H1 (cell line): Measurements from ENCODE around the gene SLC23A2. TPM values are rescaled to one million over a fixed set of nuclear protein-coding genes. Genes with fewer than 3 reads are reported as not detected.

Experiments
- CTCF ChIA-PET: fragments of 300-600 bp; sonication (Branson Sonifier 250); formaldehyde crosslinking; loops from one replicate; lab custom pipeline; 2021; ENCODE audit not compliant: partially characterized antibody; lab: Charles Lee
- POLR2A ChIA-PET: fragments of 300-600 bp; sonication (Branson Sonifier 250); formaldehyde crosslinking; loops from one replicate; lab custom pipeline; 2021; ENCODE audit warnings: inconsistent platforms; ENCODE audit not compliant: partially characterized antibody; lab: Charles Lee
- DNase-seq, 2 experiments: peaks; one replicate each; pipeline versions ENCODE4 v3.0.0 to v3.0.0-alpha.2; 2010 to 2022; ENCODE audit warnings: low spot score in 2 of 2, low read depth in 1 of 2, mixed read lengths in 1 of 2
- FAIRE-seq: peaks from 2 replicates; lab custom pipeline; 2011; peaks lifted over from hg19 to GRCh38; lab: Jason Lieb, UNC
- H2AFZ ChIP-seq: 2 replicates; pipeline ENCODE4 v1.8.1; 2012; ENCODE audit warnings: low read length, inconsistent platforms
- H2AK5ac ChIP-seq: 2 replicates; pipeline ENCODE4 v1.6.1; 2013; ENCODE audit warnings: low read depth, low read length
- H2BK120ac ChIP-seq: replicated peaks from 2 replicates; pipeline ENCODE3; 2013; ENCODE audit warnings: low read depth, low read length, inconsistent platforms
- H2BK12ac ChIP-seq: 2 replicates; pipeline ENCODE4 v1.6.1; 2013; ENCODE audit warnings: low read depth, low read length
- H2BK15ac ChIP-seq: 2 replicates; pipeline ENCODE4 v1.6.1; 2013; ENCODE audit warnings: low read length
- H2BK20ac ChIP-seq: 2 replicates; pipeline ENCODE4 v1.6.1; 2013; ENCODE audit warnings: low read length
- H2BK5ac ChIP-seq: 2 replicates; pipeline ENCODE4 v1.6.1; 2013; ENCODE audit warnings: low read depth, low read length
- H3K14ac ChIP-seq: 2 replicates; pipeline ENCODE4 v1.6.1; 2013; ENCODE audit warnings: inconsistent platforms; ENCODE audit not compliant: insufficient read length
- H3K18ac ChIP-seq: 2 replicates; pipeline ENCODE4 v1.6.1; 2013; ENCODE audit warnings: low read length; ENCODE audit errors: extremely low read depth
- H3K23ac ChIP-seq: 2 replicates; pipeline ENCODE4 v1.6.1; 2013; ENCODE audit warnings: inconsistent platforms; ENCODE audit not compliant: insufficient read length
- H3K23me2 ChIP-seq: 2 replicates; pipeline ENCODE4 v1.6.1; 2013; ENCODE audit warnings: low read depth, low read length
- H3K27ac ChIP-seq: 2 replicates; pipeline ENCODE4 v1.6.1; 2011; ENCODE audit warnings: low read depth, low read length, inconsistent platforms
- H3K27me3 ChIP-seq, 4 experiments: replicated peaks in 1 of 4; 1 replicate in 1 of 4; 2 replicates in 3 of 4; pipeline versions ENCODE4 v1.6.1 to v1.8.1; 2011 to 2013; ENCODE audit warnings: low read length in 3 of 4, mild to moderate bottlenecking in 3 of 4, inconsistent platforms in 2 of 4, mixed read lengths in 2 of 4, moderate library complexity in 1 of 4; ENCODE audit not compliant: control insufficient read depth in 3 of 4, insufficient read depth in 3 of 4; ENCODE audit errors: extremely low read depth in 1 of 4
- H3K36me3 ChIP-seq, 4 experiments: 2 replicates each; pipeline versions ENCODE4 v1.6.1 to v1.8.1; 2011 to 2013; ENCODE audit warnings: mild to moderate bottlenecking in 4 of 4, low read length in 3 of 4, moderate library complexity in 2 of 4, control low read depth in 1 of 4, inconsistent platforms in 1 of 4; ENCODE audit not compliant: insufficient read depth in 4 of 4, control insufficient read depth in 2 of 4
- H3K4ac ChIP-seq: replicated peaks from 2 replicates; pipeline ENCODE3; 2013; ENCODE audit warnings: low read length, low read depth, mixed read lengths, inconsistent platforms; ENCODE audit not compliant: insufficient read length
- H3K4me1 ChIP-seq, 4 experiments: replicated peaks in 1 of 4; 1 replicate in 1 of 4; 2 replicates in 3 of 4; pipeline versions ENCODE4 v1.6.1 to v1.8.1; 2011 to 2013; ENCODE audit warnings: low read length in 3 of 4, inconsistent platforms in 2 of 4, mixed read lengths in 1 of 4; ENCODE audit not compliant: insufficient read depth in 4 of 4, control insufficient read depth in 3 of 4
- H3K4me2 ChIP-seq, 2 experiments: 2 replicates each; pipeline versions ENCODE4 v1.6.1 to v1.8.1; 2011 to 2013; ENCODE audit warnings: low read depth in 2 of 2, low read length in 2 of 2, control low read depth in 1 of 2, inconsistent platforms in 1 of 2, mild to moderate bottlenecking in 1 of 2; ENCODE audit not compliant: insufficient read depth in 1 of 2
- H3K4me3 ChIP-seq, 4 experiments: fragments of 200-600, 300-600 bp in 1 of 4; sonication (generic), shearing (Covaris generic), sonication (Bioruptor Twin) in 1 of 4; 2 replicates each; pipeline versions ENCODE4 v1.5.1 to v1.8.1; 2011 to 2016; ENCODE audit warnings: low read length in 4 of 4, low read depth in 3 of 4, control low read depth in 2 of 4, inconsistent platforms in 2 of 4, mild to moderate bottlenecking in 2 of 4, mixed read lengths in 1 of 4, moderate library complexity in 1 of 4; ENCODE audit not compliant: insufficient read depth in 2 of 4; ENCODE audit errors: extremely low read depth in 1 of 4
- H3K56ac ChIP-seq: replicated peaks from 2 replicates; pipeline ENCODE3; 2013; ENCODE audit warnings: low read depth, mild to moderate bottlenecking, mixed read lengths, low read length, inconsistent platforms; ENCODE audit not compliant: insufficient read length
- H3K79me1 ChIP-seq: 2 replicates; pipeline ENCODE4 v1.6.1; 2013; ENCODE audit warnings: low read depth, low read length, control low read depth
- H3K79me2 ChIP-seq, 2 experiments: 2 replicates each; pipeline versions ENCODE4 v1.6.1 to v1.8.1; 2012 to 2013; ENCODE audit warnings: low read length in 2 of 2, mild to moderate bottlenecking in 2 of 2, inconsistent platforms in 1 of 2; ENCODE audit not compliant: insufficient read depth in 2 of 2, control insufficient read depth in 1 of 2
- H3K9ac ChIP-seq, 4 experiments: replicated peaks in 1 of 4; 1 replicate in 1 of 4; 2 replicates in 3 of 4; pipeline versions ENCODE4 v1.6.1 to v1.8.1; 2011 to 2013; ENCODE audit warnings: low read depth in 3 of 4, low read length in 3 of 4, control low read depth in 2 of 4, mild to moderate bottlenecking in 2 of 4, moderate library complexity in 2 of 4, inconsistent platforms in 1 of 4; ENCODE audit errors: extremely low read depth in 1 of 4
- H3K9me3 ChIP-seq, 2 experiments: 2 replicates each; pipeline versions ENCODE4 v1.6.1 to v1.8.1; 2012 to 2013; ENCODE audit warnings: mild to moderate bottlenecking in 2 of 2, moderate library complexity in 2 of 2, control low read depth in 1 of 2, inconsistent platforms in 1 of 2, low read depth in 1 of 2, low read length in 1 of 2, mixed read lengths in 1 of 2; ENCODE audit not compliant: insufficient read depth in 2 of 2
- H4K20me1 ChIP-seq, 2 experiments: replicated peaks in 1 of 2; 2 replicates each; pipeline versions ENCODE3 to v1.8.1; 2011 to 2013; ENCODE audit warnings: inconsistent platforms in 2 of 2, low read length in 2 of 2, mild to moderate bottlenecking in 1 of 2; ENCODE audit not compliant: insufficient read depth in 2 of 2, control insufficient read depth in 1 of 2
- H4K5ac ChIP-seq: 2 replicates; pipeline ENCODE4 v1.6.1; 2013; ENCODE audit warnings: low read length, low read depth, mixed read lengths, inconsistent platforms; ENCODE audit not compliant: insufficient read length
- H4K8ac ChIP-seq: 2 replicates; pipeline ENCODE4 v1.8.0; 2013; ENCODE audit warnings: mild to moderate bottlenecking, moderate library complexity, low read length, inconsistent platforms; ENCODE audit not compliant: insufficient read depth; ENCODE audit errors: extremely low read depth
- H4K91ac ChIP-seq: replicated peaks from 2 replicates; pipeline ENCODE3; 2013; ENCODE audit warnings: low read length, mixed read lengths, inconsistent platforms; ENCODE audit not compliant: insufficient read length
- ATF3 ChIP-seq: IDR thresholded peaks from 2 replicates; pipeline ENCODE4 v1.6.1; 2011; ENCODE audit warnings: low read depth, mild to moderate bottlenecking, low read length; ENCODE audit not compliant: insufficient read depth
- BACH1 ChIP-seq: IDR thresholded peaks from 2 replicates; pipeline ENCODE4 v1.6.1; 2012; ENCODE audit warnings: low read length, improper control_type of control experiment
- BRCA1 ChIP-seq: IDR thresholded peaks from 2 replicates; pipeline ENCODE4 v1.6.1; 2012; ENCODE audit warnings: low read depth, low read length, improper control_type of control experiment
- CEBPB ChIP-seq: IDR thresholded peaks from 2 replicates; pipeline ENCODE4 v1.6.1; 2012; ENCODE audit warnings: low read depth, low read length
- CHD1 ChIP-seq: IDR thresholded peaks from 2 replicates; pipeline ENCODE4 v1.6.1; 2012; ENCODE audit warnings: low read depth, low read length, improper control_type of control experiment
- HDAC2 ChIP-seq, 2 experiments: fragments of 300-600 bp in 1 of 2; sonication (generic) in 1 of 2; IDR thresholded peaks; 2 replicates each; pipeline ENCODE4 v1.6.1; 2011 to 2012; ENCODE audit warnings: low read depth in 2 of 2, low read length in 2 of 2, mild to moderate bottlenecking in 2 of 2, moderate library complexity in 2 of 2, borderline replicate concordance in 1 of 2, inconsistent platforms in 1 of 2
- KDM4A ChIP-seq: IDR thresholded peaks from one replicate; pipeline ENCODE4 v1.7.1; 2012; ENCODE audit warnings: low read depth, mild to moderate bottlenecking, moderate library complexity, low read length, inconsistent platforms; ENCODE audit not compliant: severe bottlenecking
- KDM5A ChIP-seq: fragments of 200-600 bp; IDR thresholded peaks from 2 replicates; pipeline ENCODE4 v1.7.1; 2012; ENCODE audit warnings: mild to moderate bottlenecking, low read length, inconsistent platforms, mixed read lengths
- POLR2A ChIP-seq, 2 experiments: IDR thresholded peaks; 1 replicate in 1 of 2; 2 replicates in 1 of 2; pipeline ENCODE4 v1.6.1; 2011; ENCODE audit warnings: low read depth in 2 of 2, low read length in 2 of 2, mild to moderate bottlenecking in 2 of 2; ENCODE audit errors: control extremely low read depth in 1 of 2
- RNF2 ChIP-seq: fragments of 200-900, 300-1000 bp; sonication (generic); IDR thresholded peaks from 2 replicates; pipeline ENCODE4 v1.7.1; 2016; ENCODE audit warnings: borderline replicate concordance, low read depth, mild to moderate bottlenecking, antibody characterized with exemption, low read length; ENCODE audit not compliant: poor library complexity, severe bottlenecking; ENCODE audit errors: missing control alignments
- SIN3A ChIP-seq, 2 experiments: IDR thresholded peaks in 1 of 2; conservative IDR thresholded peaks in 1 of 2; 2 replicates each; pipeline ENCODE4 v1.6.1; 2011 to 2012; ENCODE audit warnings: low read length in 2 of 2, improper control_type of control experiment in 1 of 2, low read depth in 1 of 2, mild to moderate bottlenecking in 1 of 2
- SP1 ChIP-seq: IDR thresholded peaks from 2 replicates; pipeline ENCODE4 v1.6.1; 2011; ENCODE audit warnings: low read depth, low read length
- SP2 ChIP-seq: IDR thresholded peaks from 2 replicates; pipeline ENCODE4 v1.6.1; 2012; ENCODE audit warnings: mild to moderate bottlenecking, low read length, inconsistent platforms
- SUZ12 ChIP-seq: fragments of 200-600 bp; sonication (generic); IDR thresholded peaks from 2 replicates; pipeline ENCODE4 v1.6.1; 2012; ENCODE audit warnings: mild to moderate bottlenecking, inconsistent platforms, low read length, moderate library complexity, mixed read lengths
- WGBS, 2 experiments: shearing (Covaris generic) in 1 of 2; methylation state at CpG; one replicate each; pipeline versions ENCODE4 v1.1.6 to v1.1.7; 2013 to 2015; ENCODE audit warnings: low lambda C conversion rate in 2 of 2, mixed read lengths in 2 of 2, inconsistent platforms in 1 of 2, low coverage in 1 of 2, missing lambda C conversion rate in 1 of 2; ENCODE audit not compliant: insufficient replicate concordance in 2 of 2, insufficient coverage in 1 of 2, insufficient read length in 1 of 2; ENCODE audit errors: extremely low coverage in 1 of 2, missing lambda C conversion rate in 1 of 2; 5-methylcytosine and 5-hydroxymethylcytosine counted together
- polyA plus RNA-seq, 7 experiments: library from polyadenylated mRNA; depleted of rRNA in 3 of 7; stranded (reverse) in 5 of 7; unstranded in 2 of 7; fragments of >200 nt in 5 of 7; fragments of 200-250 nt in 2 of 7; gene quantifications; 1 replicate in 5 of 7; 2 replicates in 1 of 7; 4 replicates in 1 of 7; pipeline versions ENCODE4 v1.2.1 to v1.2.3, GENCODE V29; 2011 to 2013; ENCODE audit warnings: missing spikeins in 2 of 7, mixed read lengths in 2 of 7
- total RNA-seq: library from RNA; stranded (reverse); fragmentation: NEBNext Ultra II Directional; extraction: Animal tissue kit (Norgen Biotek cat#: 25700); gene quantifications from 2 replicates; pipeline ENCODE4 v1.2.1, GENCODE V29; 2021

Gene SLC23A2
- total and polyA plus RNA-seq, 2 of the 8 experiments (the other 6 are each of a cell fraction or from before 2014, with no cell fraction given) = 17.0 to 18.6 TPM

GRCh38 chr20:4838526-4838925 is 162.8 kb downstream of the SLC23A2 start:
- H3K14ac ChIP-seq = no peak overlapping the region
- no peaks in the 10 kb centered on the region for H3K79me2 ChIP-seq
- H2BK120ac ChIP-seq = no peak overlapping the region
- H3K56ac ChIP-seq = no peak overlapping the region
- H4K91ac ChIP-seq = no peak overlapping the region
- H3K4me1 ChIP-seq = peaks cover 0 to 2% (median 0%) of the 10 kb centered on the region in 4 experiments; a peak in 2 of 7 replicates
- H2BK20ac ChIP-seq = no peak overlapping the region
- DNase-seq (no peak), FAIRE-seq (no peak)
- no peaks in the 10 kb centered on the region for H4K20me1 ChIP-seq
- no peak overlapping the region for H2AFZ ChIP-seq
- no peaks in the 10 kb centered on the region for H3K27me3 ChIP-seq
- H3K4ac ChIP-seq = no peak overlapping the region
- no peak overlapping the region for H3K23ac ChIP-seq
- WGBS, 2 experiments = 71% methylated on average over 8 of the region's 8 CpGs; no CpG with 5 or more reads in 1 of the 2 experiments
- no peak overlapping the region for H3K18ac ChIP-seq
- ChIA-PET POLR2A (no interaction called here), CTCF (interaction anchor here (0.6 kb wide), 1 partner anchor 38 kb away, joined by 4 read pairs; no protein-coding TSS in a partner anchor)
- H3K4me3 ChIP-seq = no peak overlapping the region
- H2BK5ac ChIP-seq = no peak overlapping the region
- no peaks in the 10 kb centered on the region for H3K9me3 ChIP-seq
- no peaks in the 10 kb centered on the region for H3K36me3 ChIP-seq
- H2BK15ac ChIP-seq = no peak overlapping the region
- no peaks in the 10 kb centered on the region for H3K79me1 ChIP-seq
- no peak overlapping the region for H3K4me2 ChIP-seq
- no peaks in the 10 kb centered on the region for H3K23me2 ChIP-seq
- no peak overlapping the region for H3K9ac ChIP-seq
- no peak overlapping the region for H3K27ac ChIP-seq
- no peak overlapping the region for H4K5ac ChIP-seq
- H4K8ac ChIP-seq = no peak overlapping the region
- H2AK5ac ChIP-seq = no peak overlapping the region
- H2BK12ac ChIP-seq = no peak overlapping the region
- TF ChIP-seq SP2 = no peak
- TF ChIP-seq ATF3 = no peak
- no peak for TF ChIP-seq BACH1
- TF ChIP-seq SUZ12 = no peak
- no peak for TF ChIP-seq HDAC2 (IDR thresholded peaks at IDR 0.05; ENCODE audit: borderline replicate concordance in 1 of 2, low read depth in 2 of 2, low read length in 2 of 2)
- TF ChIP-seq KDM5A = no peak
- TF ChIP-seq SP1 = no peak
- no peak for TF ChIP-seq SIN3A (conservative IDR thresholded peaks at IDR 0.05 in 1 of 2, IDR thresholded peaks at IDR 0.05 in 1 of 2; ENCODE audit: low read depth in 1 of 2, low read length in 2 of 2)
- no peak for TF ChIP-seq POLR2A (IDR thresholded peaks at IDR 0.05; ENCODE audit: control extremely low read depth in 1 of 2, low read depth in 2 of 2, low read length in 2 of 2)
- no peak for TF ChIP-seq BRCA1
- TF ChIP-seq RNF2 = no peak
- no peak for TF ChIP-seq KDM4A
- TF ChIP-seq CEBPB = no peak
- no peak for TF ChIP-seq CHD1
